ENCODE measurements around the gene ASB17.

Gene ASB17, protein sequence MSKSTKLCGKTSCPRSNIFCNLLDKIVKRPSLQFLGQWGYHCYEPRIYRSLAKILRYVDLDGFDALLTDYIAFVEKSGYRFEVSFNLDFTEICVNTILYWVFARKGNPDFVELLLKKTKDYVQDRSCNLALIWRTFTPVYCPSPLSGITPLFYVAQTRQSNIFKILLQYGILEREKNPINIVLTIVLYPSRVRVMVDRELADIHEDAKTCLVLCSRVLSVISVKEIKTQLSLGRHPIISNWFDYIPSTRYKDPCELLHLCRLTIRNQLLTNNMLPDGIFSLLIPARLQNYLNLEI
- long read RNA-seq, result 0 reads

DNA sequence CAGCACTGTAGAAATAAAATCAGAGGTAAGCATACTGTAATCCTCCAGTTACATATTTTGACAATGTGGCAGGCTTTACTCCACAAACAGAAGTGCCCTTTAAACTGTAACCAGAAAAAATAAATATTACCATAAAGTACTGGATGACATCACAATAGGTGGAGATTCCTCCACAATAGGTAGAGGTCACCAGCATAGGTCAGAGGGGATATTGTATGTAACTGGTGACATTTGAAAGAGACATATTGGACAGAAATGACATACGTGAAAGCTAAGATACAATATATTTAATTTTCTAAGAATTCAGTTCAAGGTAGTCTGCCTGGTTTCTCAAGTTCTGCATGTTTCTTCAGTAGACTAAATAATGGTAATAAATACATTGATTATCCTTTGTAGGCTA is at the start of gene ASB17:
Gene ASB17, minus strand, starts transcription at position 101 of the 400 bp plus-strand sequence. CDS start 113 bp downstream, outside the sequence.
- TF ChIP-seq GABPA (IDR thresholded peaks at IDR 0.05; ENCODE audit: low read depth), result no peak
- TF ChIP-seq SPI1 (IDR thresholded peaks at IDR 0.05; ENCODE audit: borderline replicate concordance, low read depth), result no peak
- no peak for TF ChIP-seq POLR2AphosphoS5 (IDR thresholded peaks at IDR 0.05; ENCODE audit: low read depth)
- TF ChIP-seq, protein P1, sequence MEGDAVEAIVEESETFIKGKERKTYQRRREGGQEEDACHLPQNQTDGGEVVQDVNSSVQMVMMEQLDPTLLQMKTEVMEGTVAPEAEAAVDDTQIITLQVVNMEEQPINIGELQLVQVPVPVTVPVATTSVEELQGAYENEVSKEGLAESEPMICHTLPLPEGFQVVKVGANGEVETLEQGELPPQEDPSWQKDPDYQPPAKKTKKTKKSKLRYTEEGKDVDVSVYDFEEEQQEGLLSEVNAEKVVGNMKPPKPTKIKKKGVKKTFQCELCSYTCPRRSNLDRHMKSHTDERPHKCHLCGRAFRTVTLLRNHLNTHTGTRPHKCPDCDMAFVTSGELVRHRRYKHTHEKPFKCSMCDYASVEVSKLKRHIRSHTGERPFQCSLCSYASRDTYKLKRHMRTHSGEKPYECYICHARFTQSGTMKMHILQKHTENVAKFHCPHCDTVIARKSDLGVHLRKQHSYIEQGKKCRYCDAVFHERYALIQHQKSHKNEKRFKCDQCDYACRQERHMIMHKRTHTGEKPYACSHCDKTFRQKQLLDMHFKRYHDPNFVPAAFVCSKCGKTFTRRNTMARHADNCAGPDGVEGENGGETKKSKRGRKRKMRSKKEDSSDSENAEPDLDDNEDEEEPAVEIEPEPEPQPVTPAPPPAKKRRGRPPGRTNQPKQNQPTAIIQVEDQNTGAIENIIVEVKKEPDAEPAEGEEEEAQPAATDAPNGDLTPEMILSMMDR (IDR thresholded peaks at IDR 0.05; ENCODE audit: insufficient read depth, low read length), result no peak
- TF ChIP-seq, protein P2, sequence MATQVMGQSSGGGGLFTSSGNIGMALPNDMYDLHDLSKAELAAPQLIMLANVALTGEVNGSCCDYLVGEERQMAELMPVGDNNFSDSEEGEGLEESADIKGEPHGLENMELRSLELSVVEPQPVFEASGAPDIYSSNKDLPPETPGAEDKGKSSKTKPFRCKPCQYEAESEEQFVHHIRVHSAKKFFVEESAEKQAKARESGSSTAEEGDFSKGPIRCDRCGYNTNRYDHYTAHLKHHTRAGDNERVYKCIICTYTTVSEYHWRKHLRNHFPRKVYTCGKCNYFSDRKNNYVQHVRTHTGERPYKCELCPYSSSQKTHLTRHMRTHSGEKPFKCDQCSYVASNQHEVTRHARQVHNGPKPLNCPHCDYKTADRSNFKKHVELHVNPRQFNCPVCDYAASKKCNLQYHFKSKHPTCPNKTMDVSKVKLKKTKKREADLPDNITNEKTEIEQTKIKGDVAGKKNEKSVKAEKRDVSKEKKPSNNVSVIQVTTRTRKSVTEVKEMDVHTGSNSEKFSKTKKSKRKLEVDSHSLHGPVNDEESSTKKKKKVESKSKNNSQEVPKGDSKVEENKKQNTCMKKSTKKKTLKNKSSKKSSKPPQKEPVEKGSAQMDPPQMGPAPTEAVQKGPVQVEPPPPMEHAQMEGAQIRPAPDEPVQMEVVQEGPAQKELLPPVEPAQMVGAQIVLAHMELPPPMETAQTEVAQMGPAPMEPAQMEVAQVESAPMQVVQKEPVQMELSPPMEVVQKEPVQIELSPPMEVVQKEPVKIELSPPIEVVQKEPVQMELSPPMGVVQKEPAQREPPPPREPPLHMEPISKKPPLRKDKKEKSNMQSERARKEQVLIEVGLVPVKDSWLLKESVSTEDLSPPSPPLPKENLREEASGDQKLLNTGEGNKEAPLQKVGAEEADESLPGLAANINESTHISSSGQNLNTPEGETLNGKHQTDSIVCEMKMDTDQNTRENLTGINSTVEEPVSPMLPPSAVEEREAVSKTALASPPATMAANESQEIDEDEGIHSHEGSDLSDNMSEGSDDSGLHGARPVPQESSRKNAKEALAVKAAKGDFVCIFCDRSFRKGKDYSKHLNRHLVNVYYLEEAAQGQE (IDR thresholded peaks at IDR 0.05; ENCODE audit: insufficient replicate concordance, low read depth), result no peak

DNA sequence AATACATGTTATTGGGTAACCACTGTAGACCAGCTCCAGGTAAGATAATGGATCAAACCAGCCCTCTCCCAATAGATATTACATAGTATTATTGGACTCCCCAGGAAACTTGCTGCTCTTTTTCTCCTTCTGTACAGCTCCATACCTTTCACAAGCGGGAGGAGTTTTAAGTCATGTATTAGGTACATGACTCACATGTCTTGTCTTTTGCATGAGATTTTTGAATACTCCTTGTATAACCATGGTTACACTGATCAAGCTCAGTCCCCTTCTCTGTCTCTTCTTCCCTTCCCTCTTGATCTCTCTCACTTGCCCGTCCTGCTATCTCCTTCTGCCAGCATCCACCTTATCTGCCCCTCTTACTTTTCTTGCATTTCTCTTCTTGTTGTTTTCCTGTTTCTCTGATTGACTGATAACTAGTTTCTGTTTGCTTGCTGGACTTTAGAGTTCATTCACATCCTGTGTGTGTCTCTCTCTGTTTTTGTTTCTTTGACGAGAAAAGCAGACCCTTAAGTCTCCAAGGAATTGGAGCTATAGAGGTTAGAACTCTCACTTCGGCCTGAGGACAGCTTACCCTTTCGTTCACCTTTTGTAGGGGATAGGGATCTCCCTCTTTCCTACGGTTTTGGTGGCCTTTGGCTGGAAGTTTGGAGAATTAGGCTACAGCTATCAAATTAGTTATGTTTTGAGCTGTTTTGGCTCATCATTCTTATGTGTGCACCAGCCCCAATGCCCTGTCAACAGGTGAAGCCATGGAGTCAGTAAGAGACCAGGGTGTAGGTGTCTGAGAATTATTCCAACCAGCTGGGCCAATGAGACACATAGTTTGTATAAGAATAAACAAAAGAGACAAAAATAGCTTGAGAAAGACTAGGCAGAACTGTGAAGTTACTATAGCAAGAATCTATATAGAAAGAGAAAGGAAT is 49.0 kb upstream of the ASB17 start:
- Histone ChIP-seq H3K27ac (replicated peaks) (no peak overlapping the region), H3K4me3 (replicated peaks; ENCODE audit: insufficient read depth, low read length) (no peak overlapping the region), H3K27me3 (ENCODE audit: insufficient read depth, poor library complexity, severe bottlenecking) (no peaks in the 10 kb centered on the region)
- DNase-seq (ENCODE audit: low read depth in 1 of 2, low spot score in 1 of 2), result no peak
- TF ChIP-seq SPI1 (IDR thresholded peaks at IDR 0.05; ENCODE audit: borderline replicate concordance, low read depth) (no peak), POLR2AphosphoS5 (IDR thresholded peaks at IDR 0.05; ENCODE audit: low read depth) (no peak), GABPA (IDR thresholded peaks at IDR 0.05; ENCODE audit: low read depth) (no peak)
- TF ChIP-seq, protein P2 (IDR thresholded peaks at IDR 0.05; ENCODE audit: insufficient replicate concordance, low read depth), result no peak
- TF ChIP-seq, protein P1 (IDR thresholded peaks at IDR 0.05; ENCODE audit: insufficient read depth, low read length), result no peak

More for the DNA sequence above, at the start of gene ASB17:
- H3K27ac ChIP-seq (replicated peaks), result no peak within 1 kb of the TSS
- H3K4me3 ChIP-seq (replicated peaks; ENCODE audit: insufficient read depth, low read length), result no peak within 1 kb of the TSS
- H3K27me3 ChIP-seq (ENCODE audit: insufficient read depth, poor library complexity, severe bottlenecking), result no peaks in the 10 kb centered on the region
- DNase-seq (ENCODE audit: low read depth in 1 of 2, low spot score in 1 of 2), result no peak

DNA sequence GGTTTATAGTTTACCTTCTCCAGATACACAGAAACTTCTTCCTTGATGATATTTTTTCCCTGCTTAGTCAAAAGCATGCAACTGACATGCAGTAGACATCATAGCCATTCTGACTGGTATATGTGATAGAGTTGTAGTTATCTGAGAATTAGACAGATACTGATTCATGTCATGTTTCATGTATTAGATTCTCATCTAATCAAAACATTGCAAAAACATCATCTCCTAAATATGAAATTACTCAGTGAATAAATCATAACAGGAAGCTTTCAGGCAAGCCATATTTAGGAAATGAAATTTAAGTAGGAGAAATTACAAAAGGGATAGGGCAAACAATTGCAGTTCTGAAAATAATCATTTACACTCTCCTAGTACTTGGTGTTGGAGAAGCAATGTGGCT is 38.4 kb upstream of the ASB17 start:
- Histone ChIP-seq H3K27ac (replicated peaks) (no peak overlapping the region), H3K4me3 (replicated peaks; ENCODE audit: insufficient read depth, low read length) (no peak overlapping the region)
- DNase-seq (ENCODE audit: low read depth in 1 of 2, low spot score in 1 of 2), result no peak

More for the DNA sequence above, 38.4 kb upstream of the ASB17 start:
- H3K27me3 ChIP-seq (ENCODE audit: insufficient read depth, poor library complexity, severe bottlenecking), result no peaks in the 10 kb centered on the region
- TF ChIP-seq, protein P2 (IDR thresholded peaks at IDR 0.05; ENCODE audit: insufficient replicate concordance, low read depth), result no peak
- TF ChIP-seq, protein P1 (IDR thresholded peaks at IDR 0.05; ENCODE audit: insufficient read depth, low read length), result no peak
